HG03460 (cell line): Measurements from ENCODE around the gene VWA8.
"Not testable (repeated sequence)": the region's sequence is repeated elsewhere in the genome, so short reads cannot be mapped to it uniquely, and the experiment has no call there.

ENCODE experiments used
- ATAC-seq: cut with Tn5 transposase; IDR thresholded peaks from one replicate; pipeline ENCODE4 v1.9.1; 2021; ENCODE audit not compliant: unreplicated experiment

Gene VWA8

DNA sequence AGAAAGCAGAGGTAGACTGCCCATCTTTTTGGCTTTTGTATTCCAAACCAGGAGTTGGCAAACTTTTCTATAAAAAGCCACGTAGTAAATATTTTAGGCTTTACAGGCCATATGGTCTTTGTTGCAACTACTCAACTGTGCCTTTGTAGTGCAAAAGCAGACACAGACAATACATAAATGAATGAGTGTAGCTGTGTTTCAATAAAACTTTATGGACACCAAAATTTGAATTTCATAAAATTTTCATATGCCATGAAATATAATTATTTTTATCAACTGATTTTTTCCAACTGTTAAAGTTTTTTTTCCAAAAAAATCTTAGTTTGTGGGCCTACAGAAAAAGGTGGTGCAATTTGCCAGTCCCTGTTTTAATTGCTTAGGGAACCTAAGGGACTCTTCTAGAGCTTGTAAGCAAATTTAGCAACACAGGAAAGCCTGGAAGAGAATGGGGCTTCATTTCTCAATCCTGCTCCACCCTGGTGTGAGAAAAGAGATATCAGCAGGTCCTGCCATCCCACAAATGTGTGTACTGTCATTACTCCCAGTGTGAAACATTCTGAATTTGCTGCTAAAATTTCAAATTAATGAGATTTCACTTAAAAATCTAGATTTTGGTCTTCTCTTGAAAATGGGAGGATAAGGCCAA, 309.4 kb downstream of the VWA8 start:
- ATAC-seq, result no peak

DNA sequence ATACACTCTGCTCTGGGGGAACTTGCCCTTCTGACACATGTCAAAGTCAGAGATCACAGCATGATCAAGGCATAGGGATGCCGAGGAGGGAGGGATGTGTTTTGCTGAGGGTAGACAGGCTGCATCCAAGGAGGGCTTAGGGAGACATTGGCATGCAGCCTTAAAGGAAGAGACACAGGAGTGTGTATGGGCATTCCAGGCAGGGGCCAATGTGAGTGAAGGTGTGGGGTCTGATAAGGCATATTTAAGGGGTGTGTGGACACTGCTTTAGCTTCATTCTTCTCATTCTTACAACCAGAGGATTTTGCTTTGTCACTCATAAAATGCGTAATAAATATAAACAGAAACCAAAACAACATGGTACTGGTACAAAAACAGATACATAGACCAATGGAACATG, 310.2 kb downstream of the VWA8 start:
- ATAC-seq, result no peak

DNA sequence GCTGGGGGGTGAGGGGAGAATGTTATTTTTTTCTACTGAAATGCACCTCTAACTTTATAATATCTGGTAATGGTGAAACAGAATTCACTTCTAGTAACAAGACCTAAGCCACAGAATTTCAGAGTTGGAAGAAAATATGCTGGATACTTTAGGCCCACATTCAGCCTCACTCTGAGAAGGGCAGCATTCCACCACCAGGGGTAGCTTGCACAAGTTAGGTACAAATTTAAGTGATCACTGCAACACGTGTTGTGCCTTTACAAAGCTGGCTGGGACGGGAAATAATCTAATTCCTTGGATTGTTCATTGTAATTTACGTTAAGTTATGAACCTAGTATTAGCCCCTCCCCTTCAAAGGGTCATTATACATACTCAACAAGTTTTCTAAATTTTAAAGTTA, 311.2 kb downstream of the VWA8 start:
- no peak for ATAC-seq

DNA sequence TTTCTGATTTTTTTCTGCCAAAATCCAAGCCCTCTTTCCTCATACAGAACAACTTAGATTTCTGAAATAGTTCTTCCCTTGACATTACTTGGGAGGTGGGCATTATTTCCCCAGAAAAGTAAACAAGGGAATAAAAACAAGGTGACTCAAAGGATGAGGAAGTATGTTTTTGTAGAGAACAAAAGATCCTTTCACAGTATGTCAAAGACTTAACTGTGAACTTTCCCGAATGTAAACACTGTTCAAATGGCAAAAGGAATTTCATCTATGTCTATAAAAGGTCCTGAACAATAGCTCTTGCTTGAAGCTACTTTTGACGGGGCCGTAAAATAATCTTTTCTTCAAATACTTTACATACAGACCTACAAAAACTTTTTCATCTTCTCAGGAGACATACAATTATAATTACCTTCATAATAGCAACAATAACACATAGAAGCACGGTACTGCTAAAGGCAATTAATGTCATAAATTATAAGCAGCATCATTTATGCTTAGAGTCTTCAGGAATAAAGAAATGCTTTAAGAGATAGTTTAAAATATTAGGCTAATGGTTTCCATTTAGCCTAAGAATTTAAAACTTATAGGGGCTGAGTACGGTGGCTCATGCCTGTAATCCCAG, 312.5 kb downstream of the VWA8 start:
- no peak for ATAC-seq

DNA sequence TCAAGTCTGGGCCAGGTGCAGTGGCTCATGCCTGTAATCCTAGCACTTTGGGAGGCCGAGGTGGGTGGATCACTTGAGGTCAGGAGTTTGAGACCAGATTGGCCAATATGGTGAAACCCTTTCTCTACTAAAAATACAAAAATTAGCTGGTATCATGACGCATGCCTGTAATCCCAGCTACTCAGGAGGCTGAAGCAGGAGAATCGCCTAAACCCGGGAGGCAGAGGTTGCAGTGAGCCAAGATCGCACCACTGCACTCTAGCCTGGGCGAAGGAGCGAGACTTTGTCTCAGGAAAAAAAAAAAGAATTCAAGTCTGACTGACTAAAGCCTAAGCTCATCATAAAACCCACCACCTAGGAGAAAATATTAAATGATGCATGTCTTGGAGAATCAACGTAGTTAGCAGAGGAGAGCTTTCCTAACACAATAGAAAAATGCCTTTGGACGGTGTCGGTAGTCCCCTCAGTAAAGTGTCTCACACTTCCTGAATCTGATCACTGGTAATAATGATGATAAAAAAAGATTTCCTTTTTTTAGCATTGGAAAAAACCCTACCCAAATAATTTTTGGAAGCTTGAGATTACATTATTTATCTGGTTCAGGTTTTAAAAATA, 313.1 kb downstream of the VWA8 start:
- not testable (repeated sequence) for ATAC-seq

DNA sequence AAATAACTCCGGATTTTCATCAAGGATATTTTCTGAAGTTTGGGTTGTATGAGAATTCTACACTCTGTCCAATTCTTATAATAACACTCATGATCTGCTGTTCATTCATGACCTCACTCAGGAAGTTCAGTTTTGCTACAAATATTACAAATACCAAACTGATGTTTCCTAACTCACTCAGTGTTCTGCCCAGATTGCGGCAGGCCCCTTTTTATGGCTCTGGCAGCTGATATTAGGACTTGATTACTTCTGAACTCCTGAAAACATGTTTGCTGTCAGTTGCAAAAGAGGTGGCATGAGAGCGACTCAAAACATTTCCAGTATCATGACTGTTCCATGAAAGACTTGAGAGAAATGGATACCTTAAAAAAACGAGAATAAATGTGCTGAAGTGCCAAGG, 315.6 kb downstream of the VWA8 start:
- no peak for ATAC-seq

DNA sequence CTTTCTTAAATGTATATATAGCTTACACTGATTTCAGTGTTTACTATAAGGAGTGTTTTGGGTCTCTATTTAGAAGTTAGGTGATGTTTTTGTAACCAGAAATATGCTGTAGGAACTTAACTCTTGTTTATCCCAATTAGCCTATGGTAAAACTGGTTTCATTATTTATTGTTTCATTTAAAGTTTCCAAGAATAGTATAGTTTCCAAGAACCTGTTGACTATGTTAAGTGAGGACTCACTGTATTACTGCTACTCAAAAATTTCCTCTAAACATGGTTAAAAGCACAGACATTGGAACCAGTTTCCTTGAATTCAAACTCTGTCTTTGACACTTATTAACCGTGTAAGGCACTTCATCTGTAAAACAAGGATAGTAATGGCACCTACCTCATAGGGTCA, 316.2 kb downstream of the VWA8 start:
- no peak for ATAC-seq

DNA sequence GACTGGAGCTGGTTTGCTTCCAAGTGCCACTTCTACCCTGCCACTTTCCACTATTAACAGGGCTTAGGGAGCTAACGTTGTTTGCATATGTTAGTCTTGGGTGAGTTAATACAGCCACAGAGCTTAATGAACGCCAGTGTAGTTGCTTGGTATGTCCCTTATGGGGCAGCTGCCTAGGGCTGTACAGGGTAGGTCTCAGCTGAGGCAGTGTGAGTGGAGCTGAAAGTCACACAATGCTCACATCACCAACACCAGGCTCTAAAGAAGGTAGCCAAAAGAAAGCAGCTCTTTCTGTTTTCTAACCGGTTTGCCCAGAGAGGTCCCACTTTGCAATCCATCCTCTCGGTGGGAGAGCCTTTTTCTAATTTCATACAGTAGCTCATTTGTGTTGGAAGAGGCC, 317.4 kb downstream of the VWA8 start:
- ATAC-seq, result no peak

DNA sequence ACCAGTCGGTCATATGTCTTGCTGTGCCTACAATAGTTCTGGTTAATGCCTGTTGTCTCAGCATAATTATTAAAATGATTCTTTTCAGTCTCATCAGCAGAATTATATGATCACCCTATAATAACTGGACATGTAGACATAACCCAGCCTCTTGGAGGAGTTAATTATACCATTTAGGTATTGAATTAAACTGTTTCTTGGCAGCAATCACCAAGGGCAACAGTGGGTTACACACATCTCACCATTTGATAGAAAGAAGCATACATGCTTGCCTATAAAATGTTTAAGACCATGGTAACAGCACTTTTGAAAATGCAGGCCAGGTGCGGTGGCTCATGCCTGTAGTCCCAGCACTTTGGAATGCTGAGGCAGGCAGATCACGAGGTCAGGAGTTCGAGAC, 318.9 kb downstream of the VWA8 start:
- no peak for ATAC-seq

DNA sequence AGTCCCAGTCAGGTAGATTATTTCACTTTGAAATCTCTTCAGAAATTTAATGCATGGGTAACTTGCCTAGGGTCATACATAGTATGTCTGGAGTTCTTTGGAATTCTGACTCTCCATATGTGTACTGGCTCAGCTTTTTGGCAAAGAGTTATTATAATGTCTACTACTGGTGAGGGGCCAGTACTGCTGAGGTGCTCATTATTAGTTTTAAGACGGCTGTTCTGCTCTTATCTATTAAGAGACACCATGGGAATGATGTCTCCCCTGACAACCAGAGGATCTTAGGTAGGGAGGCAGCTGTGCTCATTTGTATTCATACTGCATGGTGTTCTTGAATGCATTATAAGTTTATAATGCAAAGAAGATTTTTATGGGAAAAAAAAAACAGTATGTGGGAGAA, 319.5 kb downstream of the VWA8 start:
- ATAC-seq, result no peak

DNA sequence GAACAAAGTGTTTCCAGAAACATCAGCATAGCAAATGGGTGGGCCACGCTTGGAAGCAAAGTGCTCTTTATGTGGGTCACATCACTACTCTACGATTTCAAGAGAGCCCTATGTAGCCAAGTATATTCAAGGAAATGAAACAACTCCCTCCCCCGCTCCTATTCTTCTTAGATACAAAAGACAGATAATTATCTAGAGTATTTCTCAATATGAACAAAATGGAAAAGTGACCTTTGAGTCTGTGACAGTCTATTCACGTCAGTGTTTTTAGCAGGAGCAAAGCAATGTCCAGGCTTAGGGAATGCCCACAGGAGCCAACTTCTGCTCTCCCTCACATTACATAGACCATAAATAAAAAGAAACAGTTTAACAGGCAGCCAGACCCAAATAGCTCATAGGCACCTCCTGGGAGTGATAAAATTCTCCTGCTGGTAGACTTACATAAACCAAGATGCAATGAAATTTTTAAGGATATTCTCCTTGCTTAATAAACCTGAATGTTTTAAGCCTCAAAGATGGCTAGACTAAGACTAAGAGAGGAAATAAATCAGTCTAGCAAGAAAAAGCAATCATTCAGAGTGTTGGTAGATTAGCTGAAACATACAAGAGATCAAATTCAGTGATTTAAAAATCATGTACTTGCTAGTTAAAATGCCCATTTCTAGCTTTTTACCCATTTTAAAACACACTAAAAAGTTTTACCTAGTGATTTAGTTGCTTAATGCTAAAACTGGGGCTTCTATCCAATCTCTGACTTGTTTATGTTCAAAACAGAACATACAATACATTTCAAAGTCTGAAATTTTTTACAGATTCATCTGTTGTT, 320.7 kb downstream of the VWA8 start:
- ATAC-seq, result no peak

DNA sequence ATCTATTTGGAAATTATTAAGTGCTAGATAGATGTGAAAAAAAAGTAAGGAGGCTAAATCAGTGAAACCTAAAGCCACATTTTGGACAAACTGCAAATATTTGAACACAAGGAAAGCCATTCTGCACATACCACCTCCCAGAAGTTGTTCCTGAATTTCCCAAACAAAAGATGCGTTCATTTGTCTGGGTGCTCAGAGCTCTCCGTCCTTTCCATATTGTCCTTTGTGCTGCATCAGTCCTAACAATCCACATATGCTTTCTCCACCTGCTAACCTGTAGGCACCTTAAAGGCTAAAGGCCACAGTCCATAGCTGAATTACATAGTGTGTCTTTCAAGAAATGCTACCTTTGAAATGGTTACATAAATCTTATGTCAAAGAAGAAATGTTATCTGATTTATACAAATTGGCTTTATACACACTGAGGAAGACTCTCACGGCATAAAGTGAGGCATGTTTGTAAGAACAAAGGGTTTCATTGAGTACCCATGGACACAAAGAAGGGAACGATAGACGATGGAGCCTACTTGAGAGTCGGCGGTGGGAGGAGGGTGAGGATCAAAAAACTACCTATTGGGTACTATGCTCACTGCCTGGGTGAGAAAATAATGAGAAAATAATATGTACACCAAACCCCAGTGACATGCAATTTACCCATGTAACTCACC, 321.5 kb downstream of the VWA8 start:
- ATAC-seq, result no peak

DNA sequence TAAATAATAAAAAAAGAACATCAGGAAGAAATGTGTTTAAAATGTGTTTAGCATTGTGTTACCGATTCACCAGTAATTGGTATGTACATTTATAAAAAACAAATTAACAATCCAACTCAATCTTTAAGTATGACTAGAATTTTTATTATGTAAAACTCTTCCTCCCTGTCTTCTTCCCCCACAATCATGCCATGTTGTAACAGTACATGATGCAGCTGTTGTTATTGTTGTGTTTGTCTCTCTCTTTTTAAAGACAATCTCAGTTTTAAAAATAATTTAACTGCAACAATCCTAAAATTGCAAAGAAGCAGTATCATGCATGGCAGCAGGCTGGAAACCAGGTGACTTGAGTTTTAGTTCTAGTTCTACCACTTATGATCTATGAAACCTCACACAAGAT, 323.3 kb downstream of the VWA8 start:
- no peak for ATAC-seq

DNA sequence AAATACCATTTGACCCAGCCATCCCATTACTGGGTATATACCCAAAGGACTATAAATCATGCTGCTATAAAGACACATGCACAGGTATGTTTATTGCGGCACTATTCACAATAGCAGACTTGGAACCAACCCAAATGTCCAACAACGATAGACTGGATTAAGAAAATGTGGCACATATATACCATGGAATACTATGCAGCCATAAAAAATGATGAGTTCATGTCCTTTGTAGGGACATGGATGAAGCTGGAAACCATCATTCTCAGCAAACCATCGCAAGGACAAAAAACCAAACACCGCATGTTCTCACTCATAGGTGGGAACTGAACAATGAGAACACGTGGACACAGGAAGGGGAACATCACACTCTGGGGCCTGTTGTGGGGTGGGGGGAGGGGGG, 323.9 kb downstream of the VWA8 start:
- ATAC-seq, result not testable (repeated sequence)

DNA sequence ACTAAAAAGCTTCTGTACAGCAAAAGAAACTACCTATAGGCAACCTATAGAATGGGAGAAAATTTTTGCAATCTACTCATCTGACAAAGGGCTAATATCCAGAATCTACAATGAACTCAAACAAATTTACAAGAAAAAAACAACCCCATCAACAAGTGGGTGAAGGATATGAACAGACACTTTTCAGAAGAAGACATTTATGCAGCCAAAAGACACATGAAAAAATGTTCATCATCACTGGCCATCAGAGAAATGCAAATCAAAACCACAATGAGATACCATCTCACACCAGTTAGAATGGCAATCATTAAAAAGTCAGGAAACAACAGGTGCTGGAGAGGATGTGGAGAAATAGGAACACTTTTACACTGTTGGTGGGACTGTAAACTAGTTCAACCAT, 324.3 kb downstream of the VWA8 start:
- not testable (repeated sequence) for ATAC-seq

DNA sequence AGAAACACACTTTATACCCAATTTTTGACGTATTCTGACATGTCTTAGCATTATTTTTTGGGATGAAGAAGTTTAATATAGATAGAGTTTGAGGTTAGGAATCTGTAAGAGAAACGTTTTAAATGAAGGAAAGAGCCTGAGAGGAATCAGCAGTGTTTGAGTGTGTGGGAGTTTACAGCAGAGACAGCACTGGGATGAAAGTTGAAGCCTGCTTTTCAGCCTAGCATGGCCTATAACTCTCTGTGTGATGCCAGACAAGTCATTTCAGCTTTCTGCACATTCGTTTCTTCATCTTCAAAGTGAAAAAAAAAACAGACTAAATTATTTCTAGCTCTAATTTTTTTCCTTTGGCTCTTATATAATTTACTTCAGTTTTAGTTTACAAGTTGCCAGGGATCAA, 326.5 kb downstream of the VWA8 start:
- ATAC-seq, result no peak

DNA sequence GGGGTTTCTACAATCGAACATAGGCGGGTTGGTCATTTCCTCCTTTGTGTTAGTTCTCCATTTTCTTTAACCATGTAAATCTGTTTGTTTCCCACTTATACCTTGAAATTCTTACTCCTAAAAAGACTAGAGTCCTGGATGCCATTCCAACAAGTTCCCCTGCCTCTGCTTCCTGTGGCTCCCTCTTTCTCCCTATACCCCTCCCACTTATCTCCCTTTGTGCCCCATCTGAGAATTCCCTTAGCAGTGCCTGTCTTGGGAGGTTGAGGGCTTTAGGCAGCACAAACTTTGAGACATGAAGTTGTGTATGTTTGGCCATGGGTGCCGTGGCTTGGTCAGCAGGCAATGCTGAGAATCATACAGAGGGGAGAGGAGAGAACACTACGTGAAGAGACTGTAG, 327.1 kb downstream of the VWA8 start:
- ATAC-seq, result no peak

DNA sequence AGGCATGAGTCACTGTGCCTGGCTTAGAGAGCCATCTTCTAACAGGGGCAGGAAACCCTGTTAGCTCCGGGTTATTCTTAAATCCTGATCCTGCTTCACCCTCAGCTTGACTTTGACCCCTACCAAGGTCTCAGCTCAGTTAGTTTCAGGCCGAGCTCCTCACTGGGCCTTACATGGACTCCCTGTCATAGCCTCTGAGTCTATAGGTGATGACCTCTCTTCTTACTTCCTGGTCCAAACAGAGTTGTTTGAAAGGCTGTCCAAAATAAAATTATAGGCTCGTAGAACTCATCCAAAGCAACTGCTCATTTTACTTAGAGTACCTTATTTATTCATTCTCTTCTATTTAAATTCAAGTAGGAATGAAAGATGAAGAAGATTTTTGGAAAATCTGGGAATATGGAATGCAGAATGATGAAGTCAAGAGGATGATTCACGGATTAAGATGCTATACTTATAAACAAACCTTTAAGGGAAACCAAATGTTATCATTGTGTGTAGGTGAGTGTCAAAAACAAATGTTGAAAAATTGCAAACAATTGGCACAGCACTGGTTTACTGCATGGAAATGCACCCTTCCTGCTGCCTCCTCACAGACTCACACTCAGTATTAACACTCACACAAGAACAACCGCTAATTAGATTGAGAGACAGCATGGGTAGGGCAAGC, 329.5 kb downstream of the VWA8 start:
- ATAC-seq, result no peak

DNA sequence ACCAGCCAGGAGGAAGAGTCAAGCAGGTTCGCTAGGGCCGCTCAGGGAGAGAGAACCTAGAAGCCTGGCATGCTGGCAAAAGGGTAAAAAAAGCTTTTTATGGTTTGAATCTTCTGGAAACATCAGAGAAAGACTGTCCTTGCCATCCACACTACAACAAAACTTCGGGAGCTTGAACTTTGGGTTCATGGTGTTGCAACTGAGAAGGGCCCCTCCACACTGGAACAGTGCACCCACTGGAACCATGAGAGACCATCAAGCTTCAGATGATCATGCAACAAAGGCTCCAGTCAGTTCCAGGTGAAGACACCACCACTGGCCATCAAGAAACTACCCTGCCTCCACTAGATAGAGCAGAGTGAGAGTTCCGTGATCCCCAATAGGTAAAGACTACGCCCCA, 333.5 kb downstream of the VWA8 start:
- ATAC-seq, result no peak

DNA sequence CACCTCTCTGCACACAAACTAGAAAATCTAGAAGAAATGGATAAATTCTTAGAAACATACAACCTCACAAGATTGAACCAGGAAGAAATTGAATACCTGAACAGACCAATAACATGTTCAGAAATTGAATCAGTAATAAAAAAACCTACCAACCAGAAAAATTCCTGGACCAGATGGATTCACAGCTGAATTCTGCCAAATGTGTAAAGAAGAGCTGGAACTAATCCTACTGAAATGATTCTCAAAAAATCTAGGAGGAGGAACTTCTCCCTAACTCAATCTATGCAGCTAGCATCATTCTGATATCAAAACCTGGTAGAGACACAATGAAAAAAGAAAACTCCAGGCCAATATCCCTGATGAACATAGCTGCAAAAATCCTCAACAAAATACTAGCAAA, 336.9 kb downstream of the VWA8 start:
- ATAC-seq, result no peak
